ENCODE results near the gene AP1S2. TPM values are rescaled to one million over a fixed set of nuclear protein-coding genes. Genes with fewer than 3 reads are reported as not detected.

The AP1S2 gene
- polyA plus RNA-seq, 6 donors from 2014 or later, result 78.8 to 122 (median 96.5) TPM

GRCh38 chrX:15873566-15873965 is 19.0 kb upstream of the AP1S2 start:
- Mint-ChIP-seq H3K36me3 (peaks cover 0 to 3% of the 10 kb centered on the region in 2 donors), H3K4me3 (no peak overlapping the region), H3K27ac (peak overlapping the region in 1 of 6 donors; percentile 54), H3K9me3 (peaks cover 0 to 8% (median 3%) of the 10 kb centered on the region in 7 donors), H3K4me1 (peaks cover 0 to 3% (median 2%) of the 10 kb centered on the region in 3 donors), H3K27me3 (peaks cover 0 to 12% (median 0%) of the 10 kb centered on the region in 3 donors)
- ATAC-seq (ENCODE audit: low read depth in 2 of 2) (no peak), DNase-seq (no peak)

GRCh38 chrX:15870310-15870709 is 15.7 kb upstream of the AP1S2 start:
- DNase-seq (no peak), ATAC-seq (ENCODE audit: low read depth in 2 of 2) (no peak)
- H3K4me1 Mint-ChIP-seq, result peaks cover 0 to 3% (median 2%) of the 10 kb centered on the region in 3 donors
- peaks cover 0 to 12% (median 0%) of the 10 kb centered on the region in 3 donors for H3K27me3 Mint-ChIP-seq
- H3K4me3 Mint-ChIP-seq, result no peak overlapping the region
- H3K36me3 Mint-ChIP-seq, result no peaks in the 10 kb centered on the region
- H3K27ac Mint-ChIP-seq, result no peak overlapping the region
- H3K9me3 Mint-ChIP-seq, result no peaks in the 10 kb centered on the region

GRCh38 chrX:15869695-15870094 is 15.1 kb upstream of the AP1S2 start:
- H3K4me3 Mint-ChIP-seq, result no peak overlapping the region
- DNase-seq (no peak), ATAC-seq (ENCODE audit: low read depth in 2 of 2) (no peak)
- H3K9me3 Mint-ChIP-seq, result no peaks in the 10 kb centered on the region
- peaks cover 0 to 3% (median 0%) of the 10 kb centered on the region in 3 donors for H3K4me1 Mint-ChIP-seq
- H3K27ac Mint-ChIP-seq, result peak overlapping the region in 1 of 6 donors; percentile 87
- no peaks in the 10 kb centered on the region for H3K36me3 Mint-ChIP-seq
- peaks cover 0 to 12% (median 0%) of the 10 kb centered on the region in 3 donors for H3K27me3 Mint-ChIP-seq

GRCh38 chrX:15866147-15866546 is 11.5 kb upstream of the AP1S2 start:
- Mint-ChIP-seq H3K27ac (no peak overlapping the region), H3K36me3 (no peaks in the 10 kb centered on the region), H3K27me3 (no peaks in the 10 kb centered on the region), H3K9me3 (no peaks in the 10 kb centered on the region), H3K4me3 (no peak overlapping the region), H3K4me1 (no peaks in the 10 kb centered on the region)
- ATAC-seq (ENCODE audit: low read depth in 2 of 2) (no peak), DNase-seq (no peak)

GRCh38 chrX:15864629-15865028 is 10.0 kb upstream of the AP1S2 start:
- DNase-seq, result no peak
- H3K9me3 Mint-ChIP-seq, result no peaks in the 10 kb centered on the region
- H3K27ac Mint-ChIP-seq, result no peak overlapping the region
- no peaks in the 10 kb centered on the region for H3K4me1 Mint-ChIP-seq
- no peaks in the 10 kb centered on the region for H3K27me3 Mint-ChIP-seq
- ATAC-seq (ENCODE audit: low read depth in 2 of 2), result no peak
- H3K36me3 Mint-ChIP-seq, result no peaks in the 10 kb centered on the region
- no peak overlapping the region for H3K4me3 Mint-ChIP-seq

- ATAC-seq (ENCODE audit: low read depth in 2 of 2) (no peak), DNase-seq (no peak)
- H3K36me3 Mint-ChIP-seq, result no peaks in the 10 kb centered on the region
- no peak overlapping the region for H3K27ac Mint-ChIP-seq
- H3K9me3 Mint-ChIP-seq, result no peaks in the 10 kb centered on the region
- no peaks in the 10 kb centered on the region for H3K27me3 Mint-ChIP-seq
- no peak overlapping the region for H3K4me3 Mint-ChIP-seq
- no peaks in the 10 kb centered on the region for H3K4me1 Mint-ChIP-seq
Measured at GRCh38 chrX:15864023-15864422, 9.4 kb upstream of the AP1S2 start.

- no peak for ATAC-seq (ENCODE audit: low read depth in 2 of 2)
- Mint-ChIP-seq H3K27me3 (no peaks in the 10 kb centered on the region), H3K36me3 (no peaks in the 10 kb centered on the region), H3K9me3 (no peaks in the 10 kb centered on the region), H3K4me1 (peaks cover 0 to 8% (median 5%) of the 10 kb centered on the region in 3 donors), H3K4me3 (no peak overlapping the region), H3K27ac (peak overlapping the region in 1 of 6 donors; percentile 58)
- no peak for DNase-seq
Measured at GRCh38 chrX:15860921-15861320, 6.3 kb upstream of the AP1S2 start.

GRCh38 chrX:15858051-15858450 is 3.4 kb upstream of the AP1S2 start:
- H3K27ac Mint-ChIP-seq, result peak overlapping the region in 1 of 6 donors; percentile 78
- no peaks in the 10 kb centered on the region for H3K36me3 Mint-ChIP-seq
- peaks cover 0 to 26% (median 14%) of the 10 kb centered on the region in 3 donors for H3K4me1 Mint-ChIP-seq
- no peak overlapping the region for H3K4me3 Mint-ChIP-seq
- no peak for DNase-seq
- ATAC-seq (ENCODE audit: low read depth in 2 of 2), result no peak
- H3K27me3 Mint-ChIP-seq, result no peaks in the 10 kb centered on the region
- H3K9me3 Mint-ChIP-seq, result no peaks in the 10 kb centered on the region

- H3K9me3 Mint-ChIP-seq, result no peaks in the 10 kb centered on the region
- no peak for DNase-seq
- H3K27me3 Mint-ChIP-seq, result no peaks in the 10 kb centered on the region
- peak overlapping the region; percentile 98 to 99 (median 99) for H3K27ac Mint-ChIP-seq
- H3K36me3 Mint-ChIP-seq, result peaks cover 0 to 5% of the 10 kb centered on the region in 2 donors
- ATAC-seq (ENCODE audit: low read depth in 2 of 2), result no peak
- peaks cover 0 to 27% (median 14%) of the 10 kb centered on the region in 3 donors for H3K4me1 Mint-ChIP-seq
- peak overlapping the region in 7 of 8 donors; percentile 80 to 98 (median 97) for H3K4me3 Mint-ChIP-seq
Measured at GRCh38 chrX:15856636-15857035, 2.0 kb upstream of the AP1S2 start.

GRCh38 chrX:15856222-15856587 is 1.6 kb upstream of the AP1S2 start:
- peaks cover 2 to 28% (median 14%) of the 10 kb centered on the region in 3 donors for H3K4me1 Mint-ChIP-seq
- H3K4me3 Mint-ChIP-seq, result peak overlapping the region; percentile 80 to 98 (median 97)
- H3K9me3 Mint-ChIP-seq, result no peaks in the 10 kb centered on the region
- peaks cover 4 to 5% of the 10 kb centered on the region in 2 donors for H3K36me3 Mint-ChIP-seq
- peak overlapping the region; percentile 98 to 99 (median 99) for H3K27ac Mint-ChIP-seq
- no peaks in the 10 kb centered on the region for H3K27me3 Mint-ChIP-seq
- DNase-seq (peak; percentile 31), ATAC-seq (ENCODE audit: low read depth in 2 of 2) (no peak)

GRCh38 chrX:15855568-15856221 is 1.1 kb upstream of the AP1S2 start:
- H3K27ac Mint-ChIP-seq, result peak overlapping the region; percentile 98 to 99 (median 99)
- peak overlapping the region; percentile 93 to 98 (median 97) for H3K4me3 Mint-ChIP-seq
- H3K4me1 Mint-ChIP-seq, result peaks cover 7 to 32% (median 17%) of the 10 kb centered on the region in 3 donors
- no peaks in the 10 kb centered on the region for H3K9me3 Mint-ChIP-seq
- peak; percentile 20 for DNase-seq
- H3K36me3 Mint-ChIP-seq, result peaks cover 5 to 9% of the 10 kb centered on the region in 2 donors
- ATAC-seq (ENCODE audit: low read depth in 2 of 2), result no peak
- H3K27me3 Mint-ChIP-seq, result no peaks in the 10 kb centered on the region

- Mint-ChIP-seq H3K36me3 (peaks cover 11 to 14% of the 10 kb centered on the region in 2 donors), H3K27me3 (no peaks in the 10 kb centered on the region), H3K9me3 (no peaks in the 10 kb centered on the region), H3K4me3 (peak overlapping the region; percentile 75 to 97 (median 88)), H3K4me1 (peaks cover 19 to 44% (median 28%) of the 10 kb centered on the region in 3 donors), H3K27ac (peak overlapping the region; percentile 74 to 98 (median 91))
- DNase-seq, result peak; percentile 59
- ATAC-seq (ENCODE audit: low read depth in 2 of 2), result peak; percentile 27
Measured at GRCh38 chrX:15854080-15854655, 445 bp downstream of the AP1S2 start.

- Mint-ChIP-seq H3K9me3 (no peaks in the 10 kb centered on the region), H3K36me3 (peaks cover 11 to 14% of the 10 kb centered on the region in 2 donors), H3K27me3 (no peaks in the 10 kb centered on the region), H3K27ac (peak overlapping the region in 5 of 6 donors; percentile 30 to 98 (median 92)), H3K4me3 (peak overlapping the region; percentile 75 to 97 (median 88)), H3K4me1 (peaks cover 19 to 44% (median 28%) of the 10 kb centered on the region in 3 donors)
- ATAC-seq (ENCODE audit: low read depth in 2 of 2) (no peak), DNase-seq (no peak)
Measured at GRCh38 chrX:15853586-15854079, 980 bp downstream of the AP1S2 start.

- peaks cover 19 to 38% (median 21%) of the 10 kb centered on the region in 3 donors for H3K4me1 Mint-ChIP-seq
- DNase-seq (no peak), ATAC-seq (ENCODE audit: low read depth in 2 of 2) (no peak)
- H3K4me3 Mint-ChIP-seq, result peak overlapping the region in 2 of 8 donors; percentile 6 to 16
- H3K36me3 Mint-ChIP-seq, result peaks cover 23 to 28% of the 10 kb centered on the region in 2 donors
- H3K27ac Mint-ChIP-seq, result peak overlapping the region in 2 of 6 donors; percentile 8 to 54
- no peaks in the 10 kb centered on the region for H3K27me3 Mint-ChIP-seq
- H3K9me3 Mint-ChIP-seq, result no peaks in the 10 kb centered on the region
Measured at GRCh38 chrX:15849555-15849954, 5.1 kb downstream of the AP1S2 start.
